Nephron (organoid): ENCODE results near the gene NTNG1.

Source experiments
- H3K27ac Mint-ChIP-seq, 3 experiments: 2 replicates each; pipeline ENCODE4 v1.8.0; 2020; ENCODE audit warnings: mixed read lengths in 3 of 3, mild to moderate bottlenecking in 2 of 3, moderate library complexity in 1 of 3
- H3K27me3 Mint-ChIP-seq: 2 replicates; pipeline ENCODE4 v1.8.0; 2021; ENCODE audit warnings: low read depth, mild to moderate bottlenecking, moderate library complexity, mixed read lengths
- H3K36me3 Mint-ChIP-seq: 2 replicates; pipeline ENCODE4 v1.8.0; 2020; ENCODE audit warnings: low read depth, mixed read lengths
- H3K4me1 Mint-ChIP-seq: 2 replicates; pipeline ENCODE4 v1.8.0; 2020; ENCODE audit warnings: mixed read lengths
- H3K4me3 Mint-ChIP-seq, 3 experiments: 2 replicates each; pipeline ENCODE4 v1.8.0; 2020; ENCODE audit warnings: mild to moderate bottlenecking in 3 of 3, mixed read lengths in 3 of 3, moderate library complexity in 2 of 3
- H3K9me3 Mint-ChIP-seq: 2 replicates; pipeline ENCODE4 v1.8.0; 2020; ENCODE audit warnings: mixed read lengths
- TF ChIP-seq, protein P1 (sequence below), 3 experiments: fragments of 200-600 bp; sonication (generic); IDR thresholded peaks; one replicate each; pipeline ENCODE4 v1.5.0; 2021; ENCODE audit warnings: antibody characterized with exemption in 3 of 3; ENCODE audit not compliant: unreplicated experiment in 3 of 3

Gene NTNG1

DNA sequence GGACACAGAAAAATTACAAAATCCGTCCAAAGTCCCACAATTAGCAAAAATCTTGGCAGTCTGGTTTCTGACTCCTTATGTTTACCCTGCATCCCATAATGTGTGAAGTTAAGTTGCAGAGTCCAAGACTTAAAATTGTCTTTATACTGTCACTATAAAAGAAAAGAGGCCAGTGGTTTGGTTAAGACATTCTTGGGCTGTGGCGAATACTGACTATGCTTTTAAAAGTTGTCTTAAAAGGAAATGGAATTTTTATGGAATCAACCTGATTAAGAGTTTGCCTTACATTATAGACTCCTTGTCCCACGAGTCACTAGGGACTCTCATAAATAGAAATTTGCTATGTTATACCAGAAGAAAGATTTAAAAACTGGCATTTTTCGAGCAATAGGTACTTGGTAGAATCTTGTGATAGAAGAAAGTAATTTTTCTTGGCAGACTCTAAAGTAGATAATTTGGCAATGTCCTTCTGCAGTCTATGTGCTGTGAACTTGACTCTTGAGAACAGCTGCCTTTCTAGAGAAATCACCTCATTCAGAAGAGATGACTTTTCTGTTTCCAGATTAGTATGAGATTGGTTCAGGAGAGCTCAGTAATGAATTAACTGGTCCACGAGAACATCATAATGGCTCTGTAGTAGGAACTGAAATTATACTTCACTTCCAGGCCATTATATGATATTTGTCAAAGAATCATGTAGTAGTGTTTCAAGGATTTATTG is 31.8 kb downstream of the NTNG1 start:
- TF ChIP-seq, protein P1, sequence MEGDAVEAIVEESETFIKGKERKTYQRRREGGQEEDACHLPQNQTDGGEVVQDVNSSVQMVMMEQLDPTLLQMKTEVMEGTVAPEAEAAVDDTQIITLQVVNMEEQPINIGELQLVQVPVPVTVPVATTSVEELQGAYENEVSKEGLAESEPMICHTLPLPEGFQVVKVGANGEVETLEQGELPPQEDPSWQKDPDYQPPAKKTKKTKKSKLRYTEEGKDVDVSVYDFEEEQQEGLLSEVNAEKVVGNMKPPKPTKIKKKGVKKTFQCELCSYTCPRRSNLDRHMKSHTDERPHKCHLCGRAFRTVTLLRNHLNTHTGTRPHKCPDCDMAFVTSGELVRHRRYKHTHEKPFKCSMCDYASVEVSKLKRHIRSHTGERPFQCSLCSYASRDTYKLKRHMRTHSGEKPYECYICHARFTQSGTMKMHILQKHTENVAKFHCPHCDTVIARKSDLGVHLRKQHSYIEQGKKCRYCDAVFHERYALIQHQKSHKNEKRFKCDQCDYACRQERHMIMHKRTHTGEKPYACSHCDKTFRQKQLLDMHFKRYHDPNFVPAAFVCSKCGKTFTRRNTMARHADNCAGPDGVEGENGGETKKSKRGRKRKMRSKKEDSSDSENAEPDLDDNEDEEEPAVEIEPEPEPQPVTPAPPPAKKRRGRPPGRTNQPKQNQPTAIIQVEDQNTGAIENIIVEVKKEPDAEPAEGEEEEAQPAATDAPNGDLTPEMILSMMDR (IDR thresholded peaks at IDR 0.05; ENCODE audit: unreplicated experiment in 3 of 3) = no peak
- no peaks in the 10 kb centered on the region for H3K36me3 Mint-ChIP-seq
- no peak overlapping the region for H3K27ac Mint-ChIP-seq
- H3K27me3 Mint-ChIP-seq = no peaks in the 10 kb centered on the region
- H3K4me1 Mint-ChIP-seq = no peaks in the 10 kb centered on the region
- H3K9me3 Mint-ChIP-seq = no peaks in the 10 kb centered on the region
- H3K4me3 Mint-ChIP-seq = no peak overlapping the region

DNA sequence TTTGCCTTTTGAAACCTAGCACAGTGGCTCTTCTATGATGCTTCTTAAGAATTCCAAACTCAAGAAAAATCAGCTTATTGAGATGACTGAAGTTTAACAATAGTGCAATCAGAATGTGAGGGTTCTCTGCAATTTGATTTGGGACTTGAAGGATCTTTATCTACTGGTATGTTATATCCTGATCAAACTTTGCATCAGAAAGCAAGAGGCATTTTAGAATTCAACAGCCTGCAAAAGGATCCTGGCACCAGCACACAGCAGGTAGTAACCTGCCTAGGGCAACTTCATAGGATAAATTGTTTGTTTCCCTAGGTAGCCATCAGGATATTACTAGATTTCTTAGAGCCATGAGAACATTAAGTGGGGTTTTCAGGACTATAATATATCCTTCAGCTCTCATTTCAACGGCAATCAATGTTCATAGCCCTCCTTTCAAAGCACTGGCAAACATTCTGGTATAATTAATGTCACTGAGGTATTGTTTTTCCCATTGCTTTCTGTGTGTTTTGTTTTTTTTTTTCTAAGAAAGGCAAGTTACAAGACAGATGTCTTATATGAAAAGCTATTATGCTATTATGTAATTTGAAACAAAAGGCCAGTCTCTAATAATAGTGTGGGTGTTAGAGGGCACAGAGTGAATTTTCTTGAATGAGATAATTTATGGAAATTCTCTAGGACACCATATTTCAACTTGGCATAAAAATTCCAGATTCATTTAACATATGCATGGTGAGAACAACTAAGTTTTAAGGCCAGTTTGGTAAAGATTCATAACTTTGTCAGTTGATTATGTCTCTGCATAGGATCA is 34.5 kb downstream of the NTNG1 start:
- Mint-ChIP-seq H3K4me1 (no peaks in the 10 kb centered on the region), H3K9me3 (no peaks in the 10 kb centered on the region), H3K4me3 (no peak overlapping the region), H3K36me3 (no peaks in the 10 kb centered on the region), H3K27me3 (no peaks in the 10 kb centered on the region), H3K27ac (no peak overlapping the region)
- TF ChIP-seq, protein P1 (IDR thresholded peaks at IDR 0.05; ENCODE audit: unreplicated experiment in 3 of 3) = no peak

DNA sequence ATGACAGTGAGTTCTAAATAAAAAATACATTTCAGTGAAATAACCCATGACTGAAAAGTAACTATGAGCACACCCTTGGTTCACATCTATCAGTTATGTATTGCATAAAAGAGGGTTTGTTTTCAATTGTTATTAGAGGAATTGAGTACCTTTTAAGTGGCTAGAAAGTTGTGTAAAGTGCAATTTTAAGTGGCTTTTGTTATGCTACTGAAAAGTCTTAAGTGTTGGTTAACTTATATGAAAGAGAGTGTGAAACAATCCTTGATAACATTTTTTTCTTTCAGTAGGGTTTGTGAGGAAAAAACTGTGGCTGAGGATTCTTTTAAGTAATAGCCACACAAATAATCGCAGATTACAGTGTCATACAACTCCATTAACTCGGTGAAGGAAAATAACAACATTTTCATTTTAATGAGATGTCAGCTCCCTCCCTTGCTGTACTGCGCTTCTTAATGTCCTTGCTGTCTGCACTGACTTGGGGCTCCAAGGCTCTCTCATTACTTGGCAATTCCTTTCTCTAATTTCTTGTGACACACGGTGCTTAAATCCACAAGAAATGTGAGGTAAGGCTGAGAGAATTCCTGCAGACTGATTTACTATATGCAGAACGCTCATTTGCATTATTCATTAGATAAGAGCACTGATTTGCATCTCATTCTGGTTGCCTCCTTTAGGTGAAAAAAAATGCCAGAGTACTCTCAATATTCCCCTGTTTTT is 40.6 kb downstream of the NTNG1 start:
- Mint-ChIP-seq H3K27ac (no peak overlapping the region), H3K4me1 (peaks cover 7% of the 10 kb centered on the region), H3K9me3 (no peaks in the 10 kb centered on the region), H3K4me3 (no peak overlapping the region), H3K36me3 (no peaks in the 10 kb centered on the region), H3K27me3 (no peaks in the 10 kb centered on the region)
- TF ChIP-seq, protein P1 (IDR thresholded peaks at IDR 0.05; ENCODE audit: unreplicated experiment in 3 of 3) = no peak

DNA sequence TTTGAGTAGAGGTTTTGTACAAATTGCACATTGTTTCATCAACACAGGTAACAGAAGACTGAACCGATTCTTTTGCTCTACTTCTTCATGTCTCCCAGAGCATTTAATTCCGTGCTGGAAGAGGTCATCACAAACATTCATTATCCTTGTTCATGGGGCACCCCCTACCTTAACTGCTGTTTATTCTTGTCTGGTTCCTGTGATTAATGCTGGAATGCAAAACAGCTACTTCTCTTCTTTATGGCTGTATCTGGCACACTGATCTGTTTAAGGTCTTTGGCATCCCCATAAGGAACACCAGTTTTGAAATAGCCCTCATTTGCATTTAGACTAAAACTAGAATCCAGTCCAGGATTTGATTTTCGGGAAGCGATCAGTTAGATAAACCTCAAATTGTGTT is 42.2 kb downstream of the NTNG1 start:
- no peaks in the 10 kb centered on the region for H3K27me3 Mint-ChIP-seq
- H3K4me1 Mint-ChIP-seq = peaks cover 7% of the 10 kb centered on the region
- H3K36me3 Mint-ChIP-seq = no peaks in the 10 kb centered on the region
- H3K27ac Mint-ChIP-seq = no peak overlapping the region
- TF ChIP-seq, protein P1 (IDR thresholded peaks at IDR 0.05; ENCODE audit: unreplicated experiment in 3 of 3) = no peak
- no peak overlapping the region for H3K4me3 Mint-ChIP-seq
- no peaks in the 10 kb centered on the region for H3K9me3 Mint-ChIP-seq

DNA sequence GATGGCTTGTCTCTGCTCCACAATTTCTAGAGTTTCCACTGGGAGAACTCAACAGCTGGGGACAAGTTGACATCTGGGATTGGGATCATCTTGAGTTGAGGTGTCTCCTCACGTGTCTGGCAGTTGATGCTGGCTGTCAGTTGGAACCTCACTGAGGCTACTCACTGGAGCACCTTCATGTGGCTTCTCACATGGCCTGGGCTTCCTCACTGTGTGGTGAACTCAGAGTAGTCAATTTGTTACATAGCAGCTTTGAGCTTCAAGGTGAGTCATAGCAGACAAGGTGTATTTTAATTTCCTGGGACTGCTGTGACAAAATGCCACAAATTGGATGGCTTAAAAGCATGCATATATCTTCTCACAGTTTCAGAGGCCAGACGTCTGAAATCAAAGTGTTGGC is 44.0 kb downstream of the NTNG1 start:
- Mint-ChIP-seq H3K27ac (no peak overlapping the region), H3K36me3 (peaks cover 1% of the 10 kb centered on the region), H3K4me3 (no peak overlapping the region), H3K9me3 (peaks cover 1% of the 10 kb centered on the region), H3K27me3 (no peaks in the 10 kb centered on the region), H3K4me1 (peaks cover 7% of the 10 kb centered on the region)
- TF ChIP-seq, protein P1 (IDR thresholded peaks at IDR 0.05; ENCODE audit: unreplicated experiment in 3 of 3) = no peak
